NCI-H748 (cell line): ENCODE measurements around the gene TAGLN3.

Source experiments
- DNase-seq: peaks from one replicate; lab custom pipeline; 2025; ENCODE audit not compliant: unreplicated experiment; lab: John Stamatoyannopoulos, UW

TAGLN3 gene

GRCh38 chr3:111998636-111999483 is at the start of gene TAGLN3:
Gene TAGLN3 (plus strand): TSS chr3:111998922. CDS start chr3:111999423, 501 bp downstream.
- DNase-seq: peak; percentile 92

GRCh38 chr3:111949712-111950111 is 49.0 kb upstream of the TAGLN3 start:
- DNase-seq: no peak

- no peak for DNase-seq
These were observed 47.7 kb upstream of the TAGLN3 start for GRCh38 chr3:111951032-111951431.

- DNase-seq: no peak
These were observed 46.6 kb upstream of the TAGLN3 start for GRCh38 chr3:111952086-111952485.

GRCh38 chr3:111952866-111953450 is 45.8 kb upstream of the TAGLN3 start:
- DNase-seq: no peak

GRCh38 chr3:111954228-111954990 is 44.3 kb upstream of the TAGLN3 start:
- no peak for DNase-seq

DNA sequence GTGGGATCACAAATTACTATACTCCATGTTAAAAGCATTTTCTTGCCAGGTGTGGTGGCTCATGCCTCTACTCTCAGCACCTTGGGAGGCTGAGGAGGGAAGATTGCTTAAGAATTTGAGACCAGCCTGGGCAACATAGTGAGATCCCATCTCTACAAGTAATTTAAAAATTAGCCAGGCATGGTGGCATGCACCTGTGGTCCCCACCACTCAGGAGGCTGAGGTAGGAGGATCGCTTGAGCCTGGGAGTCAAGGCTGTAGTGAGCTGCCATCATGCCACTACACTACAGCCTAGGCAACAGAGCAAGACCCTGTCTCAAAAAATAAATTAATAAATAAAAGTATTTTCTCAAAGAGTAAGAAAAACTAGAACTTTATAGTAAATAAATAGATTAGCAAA is 42.8 kb upstream of the TAGLN3 start:
- DNase-seq: no peak

DNA sequence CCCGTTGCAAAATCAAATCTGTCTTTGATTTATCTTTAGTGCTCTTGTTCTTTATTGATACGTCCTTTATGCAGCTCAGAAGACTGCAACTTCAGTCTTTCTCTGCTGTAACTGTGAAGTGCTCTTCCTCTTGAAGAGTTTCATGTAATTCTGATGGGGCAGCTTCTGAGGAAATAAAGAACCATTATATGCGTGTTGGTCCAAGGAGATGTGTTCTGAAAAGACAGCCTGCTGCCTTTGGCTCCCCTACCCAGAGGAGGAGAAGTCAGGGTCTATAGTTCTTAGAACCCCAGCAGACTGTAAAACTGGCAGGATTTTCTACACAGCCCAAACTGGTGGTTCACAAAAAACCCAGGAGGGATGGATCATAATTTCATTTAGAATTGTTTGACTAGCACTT is 42.3 kb upstream of the TAGLN3 start:
- no peak for DNase-seq

GRCh38 chr3:111956995-111957734 is 41.6 kb upstream of the TAGLN3 start:
- DNase-seq: peak; percentile 90

DNA sequence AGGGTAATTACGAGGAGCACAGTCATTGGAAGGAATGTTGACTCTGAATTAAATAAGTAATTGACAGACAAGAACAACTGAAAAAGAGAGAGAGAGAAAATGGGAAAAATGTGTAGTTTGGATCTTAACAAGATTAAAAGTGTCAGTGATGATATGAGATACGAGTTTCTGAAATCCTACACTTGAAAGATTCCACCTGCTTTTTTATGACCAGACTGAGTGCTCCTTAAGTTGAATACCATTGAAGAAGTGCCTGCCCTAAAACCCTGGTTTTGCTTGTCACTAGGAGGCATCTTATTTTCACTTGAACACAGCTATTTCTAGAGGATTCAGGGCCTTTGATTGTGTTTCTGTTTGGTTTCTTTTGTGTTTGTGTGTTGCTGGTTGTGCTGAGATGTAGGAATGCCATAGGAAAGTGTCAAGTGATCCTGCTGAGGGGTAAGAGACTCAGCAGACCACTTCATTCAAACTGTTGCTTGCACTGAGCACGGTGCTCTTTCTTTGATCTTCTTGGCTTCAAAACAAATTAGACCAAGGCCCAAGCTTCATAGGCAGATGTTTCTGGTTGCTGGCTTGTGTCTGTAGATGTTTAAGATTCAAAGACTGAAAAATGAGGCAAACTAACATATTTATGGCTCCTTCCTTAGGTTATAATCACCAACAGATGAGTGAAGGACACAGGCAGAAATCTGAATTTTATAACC is 37.1 kb upstream of the TAGLN3 start:
- no peak for DNase-seq

- no peak for DNase-seq
These were observed 35.3 kb upstream of the TAGLN3 start for GRCh38 chr3:111963424-111963823.

DNA sequence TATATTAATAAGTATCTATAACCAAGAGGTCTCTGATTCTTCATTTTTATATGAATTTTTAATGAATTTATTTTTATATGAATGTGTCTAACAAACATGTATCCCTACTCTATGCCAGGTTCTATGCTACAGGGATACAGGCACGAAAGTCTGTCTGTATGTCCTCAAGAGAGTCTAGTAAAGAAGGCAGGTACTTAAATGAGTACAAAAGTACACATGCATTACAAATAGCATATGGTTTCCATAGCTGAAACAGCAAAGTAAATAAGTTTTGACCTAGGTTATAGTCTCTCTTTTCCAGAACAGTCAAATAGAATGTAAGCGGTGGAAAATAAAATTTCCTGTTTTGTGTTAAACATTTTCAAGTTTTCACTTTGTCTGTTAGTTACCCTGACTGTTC is 33.2 kb upstream of the TAGLN3 start:
- no peak for DNase-seq

DNA sequence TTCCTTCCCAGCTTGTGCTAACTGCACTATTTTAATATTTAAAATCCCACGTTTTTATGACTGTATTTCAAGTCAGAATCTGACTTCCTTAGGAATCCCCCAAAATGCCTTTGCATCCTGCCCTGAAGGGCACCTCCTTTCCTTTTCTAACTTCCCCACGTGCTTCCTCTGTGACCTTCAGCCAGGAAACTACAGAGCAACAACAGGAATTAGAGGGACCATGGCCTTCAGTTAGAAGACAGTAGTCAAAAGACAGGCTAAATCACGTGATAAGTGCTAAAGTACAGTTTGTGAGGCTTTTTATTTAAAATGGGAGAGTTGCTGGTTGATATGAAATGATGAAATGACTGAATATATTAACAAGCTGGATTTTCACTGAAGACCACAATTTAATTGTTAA is 31.7 kb upstream of the TAGLN3 start:
- no peak for DNase-seq

- peak; percentile 72 for DNase-seq
These were observed 31.0 kb upstream of the TAGLN3 start for GRCh38 chr3:111967651-111968274.

DNA sequence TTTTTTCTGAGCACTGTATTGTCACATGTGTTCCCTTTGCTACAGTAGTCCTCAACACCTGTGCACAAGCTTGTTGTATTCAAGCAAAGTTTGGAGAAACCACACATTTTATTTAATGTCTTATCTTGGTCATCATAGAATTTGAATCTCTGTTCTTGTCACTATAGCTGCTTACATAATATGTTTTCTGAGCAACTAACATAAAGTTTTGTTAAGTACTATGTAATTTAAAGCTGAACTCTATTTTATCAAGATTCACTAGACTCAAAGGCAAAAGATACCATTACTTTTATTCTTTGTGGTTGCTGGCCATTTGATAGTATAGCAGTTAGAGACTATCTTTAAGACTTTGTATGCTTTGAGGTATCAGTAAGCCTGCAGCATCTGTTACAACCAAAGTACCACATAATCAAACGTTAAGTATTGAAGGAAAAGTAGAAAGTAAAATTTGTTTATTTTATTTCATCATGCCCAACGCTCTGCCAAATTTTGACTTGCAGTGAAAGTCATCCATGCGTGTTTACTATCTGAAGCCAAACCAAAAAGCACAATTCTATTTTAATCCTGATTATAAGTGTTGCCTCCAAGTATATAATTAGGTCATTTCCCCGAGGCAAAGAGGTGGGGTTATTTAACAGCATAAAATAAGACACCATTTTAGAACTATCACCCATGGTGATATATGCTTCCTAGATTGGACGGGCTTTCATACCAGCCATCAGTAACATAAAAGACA is 30.2 kb upstream of the TAGLN3 start:
- DNase-seq: no peak

DNA sequence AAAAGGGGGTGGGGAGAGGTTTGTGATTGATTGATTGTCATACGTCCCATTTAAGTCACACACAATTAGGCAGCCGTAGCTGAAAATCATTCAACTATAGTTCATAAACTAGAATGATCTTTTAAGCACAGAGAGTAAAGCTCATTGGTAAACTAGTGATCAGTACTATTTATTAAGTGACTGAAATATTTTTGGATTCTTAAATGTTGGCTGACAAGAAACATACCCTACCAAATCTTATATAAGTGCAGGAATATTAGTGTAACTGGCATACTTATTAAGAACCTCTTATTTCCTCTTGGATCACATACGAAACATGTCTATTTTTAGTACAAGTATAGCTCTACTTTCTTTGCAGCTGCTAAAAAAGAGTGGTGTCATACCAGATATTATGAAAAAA is 28.3 kb upstream of the TAGLN3 start:
- DNase-seq: no peak

DNA sequence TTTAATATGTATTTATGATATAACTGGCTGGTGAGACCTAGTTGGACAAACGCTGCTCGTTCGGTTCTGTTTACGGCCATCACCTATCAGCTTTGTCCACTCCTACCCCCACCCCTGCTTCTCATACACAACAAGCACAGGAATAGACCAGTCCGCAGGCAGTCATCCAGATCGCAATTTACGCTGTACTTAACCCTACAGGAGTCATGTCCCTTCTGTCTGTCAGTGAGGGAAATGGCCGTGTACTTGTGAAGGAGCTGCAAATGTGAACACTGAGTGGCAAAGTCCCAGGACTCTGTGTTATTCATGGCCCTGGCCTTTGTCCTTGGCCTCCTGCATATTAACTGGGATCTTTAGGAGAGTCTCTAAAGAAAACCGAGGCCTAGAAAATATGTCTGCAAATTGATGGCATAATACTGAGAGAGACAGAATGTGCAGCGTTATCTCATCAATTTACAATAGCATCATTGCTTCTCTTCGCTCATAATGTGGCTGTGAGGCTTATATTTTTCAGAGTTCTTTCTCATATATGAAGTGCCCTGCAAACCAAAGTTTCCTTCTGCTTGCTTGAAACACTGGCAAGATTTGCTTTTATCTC is 27.1 kb upstream of the TAGLN3 start:
- DNase-seq: no peak

GRCh38 chr3:111972891-111973290 is 25.8 kb upstream of the TAGLN3 start:
- no peak for DNase-seq

DNA sequence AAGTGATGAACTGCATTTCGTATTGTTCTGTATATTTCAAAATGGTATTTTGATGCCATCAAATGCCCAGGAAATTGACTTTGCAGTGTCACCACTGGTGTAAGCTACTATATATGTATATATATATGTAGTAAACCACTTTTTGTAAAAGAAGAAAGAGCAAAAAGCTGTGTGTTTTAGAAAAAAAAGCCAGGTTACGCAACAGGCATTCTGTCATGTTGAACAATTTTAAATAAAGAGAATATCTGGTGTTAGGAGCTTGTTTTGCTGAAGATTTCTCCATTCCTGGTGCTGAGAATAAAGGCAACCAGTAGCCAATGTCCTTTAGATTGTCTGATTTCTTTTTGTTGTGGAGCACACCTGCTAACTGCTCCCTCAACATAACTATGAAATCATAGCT is 23.6 kb upstream of the TAGLN3 start:
- no peak for DNase-seq
